GM06990 (cell line): ENCODE measurements around the gene CHRD.
"Not testable (repeated sequence)": the region's sequence is repeated elsewhere in the genome, so short reads cannot be mapped to it uniquely, and the experiment has no call there.

Experiments used
- DNase-seq: peaks from one replicate; pipeline ENCODE4 v3.0.0-alpha.2; 2011; ENCODE audit not compliant: insufficient read length; ENCODE audit errors: extremely low read depth
- H3K27me3 ChIP-seq: replicated peaks from 2 replicates; pipeline ENCODE4 v1.6.0; 2011; ENCODE audit warnings: low read length; ENCODE audit not compliant: control insufficient read depth, insufficient read depth
- H3K36me3 ChIP-seq: 2 replicates; pipeline ENCODE4 v1.5.1; 2011; ENCODE audit warnings: low read length; ENCODE audit not compliant: control insufficient read depth, insufficient read depth
- H3K4me3 ChIP-seq: replicated peaks from 2 replicates; pipeline ENCODE4 v1.5.1; 2011; ENCODE audit warnings: low read depth, mild to moderate bottlenecking, control low read depth, low read length
- TF ChIP-seq, protein P1 (sequence below): IDR thresholded peaks from 2 replicates; pipeline ENCODE4 v1.5.1; 2011; ENCODE audit warnings: low read length, control low read depth, mild to moderate bottlenecking, inconsistent platforms; ENCODE audit not compliant: insufficient read depth, poor library complexity, severe bottlenecking

Gene CHRD

DNA sequence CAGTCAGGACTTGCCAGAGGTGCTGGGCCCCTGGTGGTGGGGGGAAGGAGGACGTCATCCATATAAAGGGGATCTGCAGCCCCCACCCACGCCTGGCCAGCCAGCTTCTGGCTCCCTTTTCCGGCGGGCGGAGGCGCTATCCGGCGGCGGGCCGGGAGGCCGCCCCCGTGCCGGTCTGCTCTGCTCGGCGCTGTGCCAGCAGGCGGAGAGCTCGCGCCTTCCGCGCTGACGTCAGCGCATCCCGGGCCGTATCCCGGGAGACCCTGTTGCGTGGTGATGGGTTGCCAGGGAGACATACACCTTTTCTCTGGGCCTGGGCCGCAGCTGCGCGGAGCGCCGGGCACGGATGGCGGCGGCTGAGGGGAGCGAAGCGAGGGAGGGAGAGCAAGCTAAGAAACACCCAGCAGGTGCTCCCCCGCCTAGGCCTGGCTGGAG is 41.3 kb upstream of the CHRD start:
- H3K4me3 ChIP-seq = no peak overlapping the region
- peaks cover 8% of the 10 kb centered on the region for H3K36me3 ChIP-seq
- TF ChIP-seq, protein P1, sequence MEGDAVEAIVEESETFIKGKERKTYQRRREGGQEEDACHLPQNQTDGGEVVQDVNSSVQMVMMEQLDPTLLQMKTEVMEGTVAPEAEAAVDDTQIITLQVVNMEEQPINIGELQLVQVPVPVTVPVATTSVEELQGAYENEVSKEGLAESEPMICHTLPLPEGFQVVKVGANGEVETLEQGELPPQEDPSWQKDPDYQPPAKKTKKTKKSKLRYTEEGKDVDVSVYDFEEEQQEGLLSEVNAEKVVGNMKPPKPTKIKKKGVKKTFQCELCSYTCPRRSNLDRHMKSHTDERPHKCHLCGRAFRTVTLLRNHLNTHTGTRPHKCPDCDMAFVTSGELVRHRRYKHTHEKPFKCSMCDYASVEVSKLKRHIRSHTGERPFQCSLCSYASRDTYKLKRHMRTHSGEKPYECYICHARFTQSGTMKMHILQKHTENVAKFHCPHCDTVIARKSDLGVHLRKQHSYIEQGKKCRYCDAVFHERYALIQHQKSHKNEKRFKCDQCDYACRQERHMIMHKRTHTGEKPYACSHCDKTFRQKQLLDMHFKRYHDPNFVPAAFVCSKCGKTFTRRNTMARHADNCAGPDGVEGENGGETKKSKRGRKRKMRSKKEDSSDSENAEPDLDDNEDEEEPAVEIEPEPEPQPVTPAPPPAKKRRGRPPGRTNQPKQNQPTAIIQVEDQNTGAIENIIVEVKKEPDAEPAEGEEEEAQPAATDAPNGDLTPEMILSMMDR = no peak
- no peak for DNase-seq
- no peaks in the 10 kb centered on the region for H3K27me3 ChIP-seq

DNA sequence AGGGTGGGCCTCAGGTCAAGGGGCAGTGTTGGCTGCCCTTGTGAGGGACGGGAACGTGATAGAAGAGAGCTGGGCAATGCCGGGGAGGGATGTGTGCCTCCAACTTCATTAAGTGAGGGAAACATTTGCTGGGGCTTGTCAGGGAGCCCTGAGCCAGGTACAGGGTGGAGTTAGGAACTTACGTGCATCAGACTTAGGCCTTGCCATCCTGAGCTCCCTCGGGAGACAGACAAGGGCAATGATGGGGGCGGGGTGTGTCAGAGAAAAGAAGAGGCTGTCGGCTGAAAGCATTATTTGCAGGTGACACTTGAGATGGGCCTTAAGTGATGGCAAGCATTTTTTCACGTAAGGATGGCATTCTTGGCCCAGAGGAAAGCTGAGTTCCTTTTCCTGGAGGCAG is 40.9 kb upstream of the CHRD start:
- TF ChIP-seq, protein P1 = no peak
- H3K4me3 ChIP-seq = no peak overlapping the region
- DNase-seq = no peak
- H3K36me3 ChIP-seq = peaks cover 5% of the 10 kb centered on the region
- H3K27me3 ChIP-seq = no peaks in the 10 kb centered on the region

DNA sequence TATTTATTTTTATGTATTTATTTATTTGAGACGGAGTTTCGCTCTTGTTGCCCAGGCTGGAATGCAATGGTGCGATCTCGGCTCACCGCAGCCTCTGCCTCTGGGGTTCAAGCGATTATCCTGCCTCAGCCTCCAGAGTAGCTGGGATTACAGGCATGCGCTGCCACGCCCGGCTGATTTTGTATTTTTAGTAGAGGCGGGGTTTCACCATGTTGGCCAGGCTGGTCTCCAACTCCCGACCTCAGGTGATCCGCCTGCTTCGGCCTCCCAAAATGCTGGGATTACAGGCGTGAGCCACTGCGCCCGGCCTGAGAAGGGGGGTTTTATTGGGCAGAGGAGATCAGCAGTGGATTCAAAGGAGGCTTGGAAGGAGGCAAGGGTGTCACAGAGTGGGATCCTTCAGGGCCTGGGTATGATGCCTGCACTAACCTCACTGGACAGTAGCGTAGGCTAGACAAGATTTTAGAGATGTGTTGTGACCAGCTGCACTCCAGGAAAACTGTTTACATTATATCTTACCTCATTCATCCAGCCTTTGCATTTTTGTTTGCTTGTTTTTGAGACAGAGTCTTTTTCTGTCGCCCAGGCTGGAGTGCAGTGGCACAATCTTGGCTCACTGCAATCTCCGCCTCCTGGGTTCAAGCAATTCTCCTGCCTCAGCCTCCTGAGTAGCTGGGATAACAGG is 40.3 kb upstream of the CHRD start:
- not testable (repeated sequence) for H3K27me3 ChIP-seq, H3K36me3 ChIP-seq, DNase-seq, H3K4me3 ChIP-seq

DNA sequence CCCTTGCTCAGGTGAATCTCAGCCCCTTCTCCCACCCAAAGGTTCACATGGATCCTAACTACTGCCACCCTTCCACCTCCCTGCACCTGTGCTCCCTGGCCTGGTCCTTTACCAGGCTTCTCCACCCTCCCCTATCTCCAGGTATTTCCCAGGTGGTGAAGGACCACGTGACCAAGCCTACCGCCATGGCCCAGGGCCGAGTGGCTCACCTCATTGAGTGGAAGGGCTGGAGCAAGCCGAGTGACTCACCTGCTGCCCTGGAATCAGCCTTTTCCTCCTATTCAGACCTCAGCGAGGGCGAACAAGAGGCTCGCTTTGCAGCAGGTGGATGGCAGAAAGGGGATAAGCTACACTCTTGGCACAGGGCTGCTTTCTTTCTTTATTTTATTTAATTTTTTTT is 37.9 kb upstream of the CHRD start:
- no peak overlapping the region for H3K4me3 ChIP-seq
- H3K36me3 ChIP-seq = no peaks in the 10 kb centered on the region; the same call in 1 of the 2 replicates
- TF ChIP-seq, protein P1 = no peak
- no peaks in the 10 kb centered on the region for H3K27me3 ChIP-seq
- DNase-seq = no peak

DNA sequence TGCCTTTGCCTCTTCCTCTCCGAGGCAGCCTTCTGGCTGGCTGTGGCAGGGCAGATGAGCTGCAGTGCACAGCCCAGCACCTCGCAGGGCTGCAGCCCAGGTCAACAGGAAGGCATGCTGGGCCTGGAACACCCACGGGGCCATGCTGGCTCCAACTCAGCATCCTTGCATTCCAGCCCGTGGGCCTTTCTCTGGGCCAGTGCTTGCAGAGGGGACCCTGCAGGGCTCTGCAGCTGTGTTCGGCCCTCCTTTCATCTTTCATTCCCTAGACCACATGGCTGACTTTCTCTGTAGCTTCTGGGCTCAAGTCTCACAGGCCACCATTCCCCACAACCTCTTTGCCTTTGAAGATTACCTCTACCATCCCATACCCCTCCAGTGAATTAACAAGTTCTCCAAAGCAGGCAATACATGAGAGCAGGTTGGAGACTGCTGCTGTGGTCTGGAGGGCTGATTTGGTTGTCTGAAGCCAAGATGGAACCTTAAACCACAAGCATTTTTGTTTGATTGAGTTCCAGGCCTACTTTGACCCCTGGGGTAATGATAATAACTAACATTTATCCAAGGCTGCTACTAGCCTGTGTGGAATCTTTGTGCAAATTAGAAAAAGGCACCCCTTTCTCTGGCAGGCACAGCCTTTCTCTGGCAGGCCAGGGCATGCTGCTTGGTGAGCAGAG is 36.5 kb upstream of the CHRD start:
- DNase-seq = no peak
- no peaks in the 10 kb centered on the region; the same call in 1 of the 2 replicates for H3K36me3 ChIP-seq
- no peaks in the 10 kb centered on the region for H3K27me3 ChIP-seq
- TF ChIP-seq, protein P1 = no peak
- no peak overlapping the region for H3K4me3 ChIP-seq

DNA sequence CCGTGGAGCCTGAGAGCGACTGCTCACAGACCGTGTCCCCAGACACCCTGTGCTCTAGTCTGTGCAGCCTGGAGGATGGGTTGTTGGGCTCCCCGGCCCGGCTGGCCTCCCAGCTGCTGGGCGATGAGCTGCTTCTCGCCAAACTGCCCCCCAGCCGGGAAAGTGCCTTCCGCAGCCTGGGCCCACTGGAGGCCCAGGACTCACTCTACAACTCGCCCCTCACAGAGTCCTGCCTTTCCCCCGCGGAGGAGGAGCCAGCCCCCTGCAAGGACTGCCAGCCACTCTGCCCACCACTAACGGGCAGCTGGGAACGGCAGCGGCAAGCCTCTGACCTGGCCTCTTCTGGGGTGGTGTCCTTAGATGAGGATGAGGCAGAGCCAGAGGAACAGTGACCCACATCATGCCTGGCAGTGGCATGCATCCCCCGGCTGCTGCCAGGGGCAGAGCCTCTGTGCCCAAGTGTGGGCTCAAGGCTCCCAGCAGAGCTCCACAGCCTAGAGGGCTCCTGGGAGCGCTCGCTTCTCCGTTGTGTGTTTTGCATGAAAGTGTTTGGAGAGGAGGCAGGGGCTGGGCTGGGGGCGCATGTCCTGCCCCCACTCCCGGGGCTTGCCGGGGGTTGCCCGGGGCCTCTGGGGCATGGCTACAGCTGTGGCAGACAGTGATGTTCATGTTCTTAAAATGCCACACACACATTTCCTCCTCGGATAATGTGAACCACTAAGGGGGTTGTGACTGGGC is 35.1 kb upstream of the CHRD start:
- Histone ChIP-seq H3K36me3 (no peaks in the 10 kb centered on the region; the same call in 1 of the 2 replicates), H3K4me3 (no peak overlapping the region), H3K27me3 (no peaks in the 10 kb centered on the region)
- TF ChIP-seq, protein P1 = no peak
- no peak for DNase-seq
